MV-4-11 (cell line): ENCODE results near the gene U2AF1L4.

ENCODE experiments used
- DNase-seq: peaks from one replicate; lab custom pipeline; 2025; lab: John Stamatoyannopoulos, UW

The U2AF1L4 gene

GRCh38 chr19:35745328-35746086 lies at the start of gene U2AF1L4, which contains the start of gene PSENEN:
Gene U2AF1L4 (minus strand): TSS chr19:35745418. CDS start chr19:35745391, 27 bp downstream.
Gene PSENEN (plus strand): TSS chr19:35745651. CDS start chr19:35745931, 280 bp downstream.
- DNase-seq = peak; percentile 100

DNA sequence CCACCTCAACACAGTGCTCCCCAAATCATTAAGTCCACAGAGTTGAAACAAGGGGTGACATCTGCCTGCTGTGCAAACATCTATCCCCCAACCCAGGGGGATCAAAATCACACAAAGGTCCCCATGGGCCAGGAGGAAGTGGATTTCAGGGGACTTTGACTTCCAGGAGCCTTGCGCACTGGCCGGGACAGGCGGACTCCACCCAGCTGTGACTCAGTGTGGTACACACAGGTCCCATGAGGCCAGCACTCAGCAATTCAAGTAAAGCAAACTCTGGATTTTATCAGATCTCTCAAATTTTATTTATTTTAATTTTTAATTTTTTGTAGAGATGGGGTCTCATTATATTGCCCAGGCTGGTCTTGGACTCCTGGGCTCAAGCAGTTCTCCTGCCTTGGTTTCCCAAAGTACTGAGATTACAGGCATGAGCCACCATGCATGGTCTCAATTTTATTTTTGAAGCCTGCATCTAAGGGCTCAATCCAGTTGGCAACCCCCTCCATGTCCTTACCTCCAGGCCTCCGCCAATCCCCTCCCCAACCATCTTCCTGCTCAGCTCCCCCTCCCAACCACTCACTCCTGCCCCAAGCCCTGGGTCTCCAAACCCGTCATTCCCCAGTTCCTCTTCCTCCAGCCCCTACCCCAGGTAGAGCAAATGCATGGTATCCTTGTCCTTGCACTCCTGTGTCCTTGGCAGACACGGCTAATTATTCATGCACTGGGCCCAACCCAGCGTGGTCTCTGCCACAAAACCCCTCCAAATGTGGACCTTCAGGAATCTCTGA lies 48.4 kb upstream of the U2AF1L4 start:
- no peak for DNase-seq

DNA sequence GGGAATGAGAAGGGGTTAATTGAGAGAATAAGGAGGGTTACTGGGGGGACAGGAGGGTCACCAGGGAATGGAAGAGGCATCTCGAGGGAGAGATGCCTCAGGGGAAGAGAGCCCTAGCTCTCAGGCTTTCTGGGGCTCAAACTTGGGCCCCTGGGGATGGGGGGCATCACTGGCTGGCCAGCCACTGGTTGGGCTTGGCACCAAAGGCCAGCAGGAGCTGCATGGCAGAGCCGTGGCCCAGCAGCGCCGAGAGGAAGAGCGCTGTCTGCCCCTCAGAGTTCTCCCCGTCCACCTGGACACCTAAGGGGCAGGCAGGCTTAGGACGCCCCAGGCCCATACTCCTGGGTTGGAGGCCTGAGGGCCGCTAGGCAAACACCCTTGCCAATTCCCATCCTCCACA lies 47.7 kb upstream of the U2AF1L4 start:
- DNase-seq = no peak

GRCh38 chr19:35792312-35792711 lies 47.1 kb upstream of the U2AF1L4 start:
- no peak for DNase-seq

DNA sequence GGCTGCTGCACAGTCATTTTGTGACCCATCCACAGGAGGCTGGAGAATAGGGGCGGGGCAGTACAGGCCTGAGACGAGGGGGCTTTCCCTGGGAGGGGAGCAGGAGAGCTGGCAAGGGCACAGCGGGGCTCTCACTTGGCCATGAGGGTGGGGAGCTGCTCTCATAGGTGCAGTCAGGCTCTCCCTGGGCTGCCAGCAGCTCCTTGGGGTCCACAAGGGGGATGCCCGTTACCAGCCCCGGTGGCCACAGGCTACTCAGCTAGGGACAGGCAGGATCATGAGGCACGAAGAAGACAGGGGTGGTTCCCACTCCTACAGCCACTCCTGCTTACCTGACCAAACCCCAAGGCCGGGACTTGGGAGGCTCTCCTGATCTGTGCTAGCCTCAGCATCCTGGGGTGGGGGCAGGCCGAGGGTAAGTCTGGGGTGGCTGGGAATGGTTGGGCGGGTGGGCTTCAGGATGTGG lies 46.6 kb upstream of the U2AF1L4 start:
- no peak for DNase-seq

DNA sequence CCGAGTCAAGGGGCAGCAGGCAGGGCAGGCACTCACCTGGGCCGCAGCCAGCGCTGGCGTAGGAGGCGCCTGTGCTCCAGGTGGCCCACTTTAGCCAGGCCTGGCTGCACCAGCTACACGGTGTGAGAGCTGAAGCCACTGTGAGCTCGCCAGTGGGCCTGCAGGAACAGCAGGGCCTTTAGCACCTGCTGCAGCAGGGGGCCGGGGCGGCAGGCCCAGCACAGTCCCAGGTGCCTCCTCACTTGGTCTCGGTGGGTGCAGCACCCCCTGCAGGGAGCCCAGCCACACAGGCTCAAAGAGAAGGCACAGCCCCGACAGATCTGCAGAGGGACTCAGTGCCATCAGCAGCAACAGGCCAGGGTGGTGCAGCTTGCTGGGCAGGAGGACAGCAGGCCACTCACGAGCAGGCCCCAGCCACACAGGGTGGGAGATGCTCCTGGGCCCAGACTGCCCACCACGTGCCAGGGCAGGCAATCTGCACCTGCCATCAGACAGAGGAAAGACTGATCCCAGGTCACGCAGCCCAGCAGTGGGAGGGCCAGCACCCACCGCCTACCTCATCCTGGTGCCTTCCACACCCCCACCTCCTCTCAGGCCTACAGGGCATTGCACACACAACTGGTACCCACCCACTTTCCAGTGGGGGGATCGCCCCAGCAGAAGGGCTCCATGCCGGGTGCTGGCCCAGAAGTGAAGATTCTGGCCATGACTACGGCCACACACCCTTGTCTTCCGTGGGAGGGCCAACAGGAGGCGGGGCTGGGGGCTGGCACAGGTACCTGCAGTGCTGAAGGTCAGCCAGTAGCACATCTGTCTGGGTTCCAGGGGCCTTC lies 46.0 kb upstream of the U2AF1L4 start:
- DNase-seq = no peak

- no peak for DNase-seq
Observed at GRCh38 chr19:35789978-35790944, 45.0 kb upstream of the U2AF1L4 start.

DNA sequence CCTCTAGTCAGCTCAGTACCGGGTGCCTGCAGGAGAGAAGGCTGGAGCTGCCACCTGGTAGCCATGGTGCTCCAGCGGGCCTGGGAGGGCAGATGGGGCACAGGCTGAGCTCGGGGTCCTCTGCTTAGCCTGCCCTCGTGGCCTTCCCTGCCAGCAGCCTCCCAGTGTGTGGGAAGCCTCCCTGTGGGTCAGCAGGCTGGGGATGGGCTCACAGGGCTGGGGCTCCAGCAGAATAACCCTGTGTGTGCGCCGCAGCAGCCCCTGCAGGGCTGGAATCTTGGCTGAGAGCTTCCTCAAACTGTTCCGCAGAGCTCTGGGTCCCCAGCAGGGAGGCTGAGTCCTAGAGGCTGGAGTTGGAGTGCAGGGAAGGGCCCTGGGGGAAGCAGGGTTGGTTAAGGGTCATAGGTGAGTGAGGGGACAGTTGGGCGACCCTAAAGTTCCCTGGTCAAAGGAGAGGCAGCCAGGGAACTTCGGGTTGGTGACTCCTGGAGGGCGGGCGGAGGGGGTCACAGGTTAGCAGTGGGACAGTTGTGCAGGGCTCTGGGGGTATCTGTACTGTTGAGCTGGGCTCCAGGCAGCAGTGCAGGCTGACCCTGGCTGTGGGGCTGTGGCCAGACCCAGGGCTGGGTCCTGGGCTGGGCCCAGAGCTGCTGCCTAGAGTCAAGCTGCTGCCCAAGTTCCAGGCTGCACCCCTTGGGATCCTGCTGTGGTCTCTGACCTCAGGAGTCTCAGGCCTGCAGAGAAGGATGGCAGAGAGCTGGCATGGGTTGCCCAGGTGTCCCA lies 44.2 kb upstream of the U2AF1L4 start:
- DNase-seq = no peak

- DNase-seq = no peak
Observed at GRCh38 chr19:35788205-35788960, 43.2 kb upstream of the U2AF1L4 start.

GRCh38 chr19:35787227-35787799 lies 42.1 kb upstream of the U2AF1L4 start:
- no peak for DNase-seq

GRCh38 chr19:35786299-35787160 lies 41.3 kb upstream of the U2AF1L4 start:
- DNase-seq = no peak

- DNase-seq = no peak
Observed at GRCh38 chr19:35785339-35785627, 40.1 kb upstream of the U2AF1L4 start.

- DNase-seq = no peak
Observed at GRCh38 chr19:35784503-35785338, 39.5 kb upstream of the U2AF1L4 start.

GRCh38 chr19:35783469-35784434 lies 38.5 kb upstream of the U2AF1L4 start:
- DNase-seq = no peak

DNA sequence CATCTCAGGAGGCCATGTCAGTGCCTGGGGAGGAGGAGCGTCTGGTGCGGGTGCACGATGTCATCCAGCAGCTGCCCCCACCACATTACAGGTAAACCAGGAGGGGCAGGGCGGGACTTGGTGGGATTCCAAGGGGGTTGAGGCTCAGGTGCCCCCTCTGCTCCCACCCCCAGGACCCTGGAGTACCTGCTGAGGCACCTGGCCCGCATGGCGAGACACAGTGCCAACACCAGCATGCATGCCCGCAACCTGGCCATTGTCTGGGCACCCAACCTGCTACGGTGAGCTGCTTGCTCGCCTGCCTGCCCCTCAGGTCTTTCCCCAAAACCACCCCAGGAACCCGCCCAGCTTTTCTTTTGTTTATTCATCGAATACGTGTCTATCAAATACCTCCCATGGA lies 37.4 kb upstream of the U2AF1L4 start:
- no peak for DNase-seq

DNA sequence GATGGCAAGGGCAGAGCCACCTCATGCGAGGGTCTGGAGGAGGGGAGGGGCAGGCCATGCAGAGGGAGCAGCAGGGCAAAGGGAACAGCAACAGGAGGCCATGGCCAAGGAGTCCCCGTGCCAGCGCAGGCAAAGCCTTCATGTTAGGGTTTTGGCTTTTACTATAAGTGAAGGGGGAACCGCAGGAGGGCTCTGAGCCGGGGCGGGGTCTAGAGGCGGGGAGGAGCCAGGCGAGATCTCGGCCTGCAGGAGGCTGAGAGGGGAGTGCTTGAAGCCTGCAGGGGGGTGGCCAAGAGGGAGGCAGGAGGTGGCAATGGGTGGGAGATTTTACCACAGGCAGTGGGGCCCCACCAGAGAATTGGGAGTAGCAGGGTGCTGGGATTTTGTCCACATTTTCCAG lies 36.4 kb upstream of the U2AF1L4 start:
- DNase-seq = no peak
